ENCODE results near the gene ZNF627. TPM values are rescaled to one million over a fixed set of nuclear protein-coding genes. Genes with fewer than 3 reads are reported as not detected.

ZNF627 gene
- total RNA-seq, 2 experiments from 2014 or later, result 5.3 to 5.4 TPM

DNA sequence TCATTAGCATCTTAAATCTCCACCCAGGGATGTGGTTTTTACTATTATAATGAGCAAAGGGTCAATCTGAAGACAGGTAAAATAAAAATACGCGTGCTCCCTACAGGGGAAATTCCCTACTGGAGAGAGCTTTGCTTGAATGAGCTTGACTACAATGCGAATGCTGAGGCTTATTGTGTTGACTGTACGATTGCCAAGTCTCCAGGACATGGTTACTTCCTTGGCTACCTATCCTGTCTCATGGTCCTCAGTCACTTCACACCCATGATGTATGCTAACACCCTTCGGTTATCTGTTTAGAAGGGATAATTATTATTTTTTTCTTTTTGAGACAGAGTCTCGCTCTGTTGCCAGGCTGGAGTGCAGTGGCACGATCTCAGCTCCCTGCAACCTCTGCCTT, 61.7 kb downstream of the ZNF627 start:
- ChIA-PET CTCF (interaction anchor here (1.0 kb wide), 1 partner anchor 33 kb away, joined by 3 read pairs; no protein-coding TSS in a partner anchor), POLR2A (no interaction called here)

DNA sequence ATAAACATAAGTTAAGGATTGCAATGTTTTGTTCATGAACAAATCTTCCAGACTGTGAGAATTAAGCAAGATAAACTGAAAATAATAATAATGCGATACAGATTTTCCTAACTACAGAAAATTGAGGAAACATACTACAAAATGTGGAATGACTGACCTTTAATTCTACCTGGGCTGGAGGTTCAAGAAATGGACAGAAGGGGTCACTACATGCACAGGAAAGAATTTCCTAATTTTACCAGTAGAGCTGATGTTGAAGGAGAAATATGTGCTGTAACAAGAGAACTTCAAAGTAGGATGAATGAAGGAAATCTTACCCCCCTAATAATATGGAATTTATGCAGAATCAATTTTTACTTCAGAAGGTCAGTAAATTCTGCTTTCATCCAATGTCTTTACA, 62.3 kb downstream of the ZNF627 start:
- ChIA-PET POLR2A (no interaction called here), CTCF (interaction anchor here (1.0 kb wide), 1 partner anchor 34 kb away, joined by 3 read pairs; no protein-coding TSS in a partner anchor)

GRCh38 chr19:11662278-11662677, 65.0 kb downstream of the ZNF627 start:
- CTCF ChIA-PET, result no interaction called here
- POLR2A ChIA-PET, result no interaction called here

GRCh38 chr19:11663181-11663591, 65.9 kb downstream of the ZNF627 start:
- ChIA-PET CTCF (no interaction called here), POLR2A (no interaction called here)

Other genes with a start within 250 kb of the ZNF627 start
- gene PLPPR2, start 242.1 kb upstream of the ZNF627 start, total RNA-seq, result 1 to 10 TPM; 1.3 to 1.7 TPM
- 1 to 10 TPM; 1.6 to 2.6 TPM for gene SWSAP1, start 222.8 kb upstream of the ZNF627 start, total RNA-seq
- gene EPOR, start 213.2 kb upstream of the ZNF627 start, total RNA-seq, result 1 to 10 TPM; 4.9 to 5.2 TPM
- not detected for gene RGL3, start 178.2 kb upstream of the ZNF627 start, total RNA-seq
- gene ODAD3, start 162.4 kb upstream of the ZNF627 start, total RNA-seq, result under 1 TPM in 1 of 2 experiments, not detected in 1; 0.19 TPM
- gene PRKCSH, start 161.8 kb upstream of the ZNF627 start, total RNA-seq, result 100 to 1,000 TPM; 254 to 256 TPM
- gene ELAVL3, start 116.4 kb upstream of the ZNF627 start, total RNA-seq, result not detected
- gene ZNF653, start 91.6 kb upstream of the ZNF627 start, total RNA-seq, result 10 to 100 TPM; 13.5 to 16.6 TPM
- gene ECSIT, start 68.3 kb upstream of the ZNF627 start, total RNA-seq, result 10 to 100 TPM; 52.4 to 56.4 TPM
- gene CNN1, start 58.6 kb upstream of the ZNF627 start, total RNA-seq, result not detected
- 10 to 100 TPM; 64.2 to 68.5 TPM for gene ELOF1, start 38.3 kb upstream of the ZNF627 start, total RNA-seq
- 1 to 10 TPM; 2.5 to 3.1 TPM for gene ACP5, start 19.8 kb upstream of the ZNF627 start, total RNA-seq
- gene ZNF823, start 141.5 kb downstream of the ZNF627 start, total RNA-seq, result 1 to 10 TPM; 4.1 to 4.7 TPM
- 1 to 10 TPM; 4.7 to 5.4 TPM for gene ZNF441, start 169.5 kb downstream of the ZNF627 start, total RNA-seq
- under 1 TPM; 0.80 to 0.89 TPM for gene ZNF491, start 201.0 kb downstream of the ZNF627 start, total RNA-seq
- gene ZNF440, start 216.8 kb downstream of the ZNF627 start, total RNA-seq, result 1 to 10 TPM; 7.0 to 7.4 TPM

All from activated CD8-positive, alpha-beta memory T cell treated with anti-CD3 and anti-CD28 coated beads for 36 hours (primary cell).